Measurements from ENCODE around the gene ARHGEF12. TPM values are rescaled to one million over a fixed set of nuclear protein-coding genes. Genes with fewer than 3 reads are reported as not detected.

ARHGEF12 gene
- total and polyA plus RNA-seq, 10 of the 15 experiments (the other 5 are each of a cell fraction or from before 2014, with no cell fraction given): 2.7 to 40.8 (median 20.9) TPM

DNA sequence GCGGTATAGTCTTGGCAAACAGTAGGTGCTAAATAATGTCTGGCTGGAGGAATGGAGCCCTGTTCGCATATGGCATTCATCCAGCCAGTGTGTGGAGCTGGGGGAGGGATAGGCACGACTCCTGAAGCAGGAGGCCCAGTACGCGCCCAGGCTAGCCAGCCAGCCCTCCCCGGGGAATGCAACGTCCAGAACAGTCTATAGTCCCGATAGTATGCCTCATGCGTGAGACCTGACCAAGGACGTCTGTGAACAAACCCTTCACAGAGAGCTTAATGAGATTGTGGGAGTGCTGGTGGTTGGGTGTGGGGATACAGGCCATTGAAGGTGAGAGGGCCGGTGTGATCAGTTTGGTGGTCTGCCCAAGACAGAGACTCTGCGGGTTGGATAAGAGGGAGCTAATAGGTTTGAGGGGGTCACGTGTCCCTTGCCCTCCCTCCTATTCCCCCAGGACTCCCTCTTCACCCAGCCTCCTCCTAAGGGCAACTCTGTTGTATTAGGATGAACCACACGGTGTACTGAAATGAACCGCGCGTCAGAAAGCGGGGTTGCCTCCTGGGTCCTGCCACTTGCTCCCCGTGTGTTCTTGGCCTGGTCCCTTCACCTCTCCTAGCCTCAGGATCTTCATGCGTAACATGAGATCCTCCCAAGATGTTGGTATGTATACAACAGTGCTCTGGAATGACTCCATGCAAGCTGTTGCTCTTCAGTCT lies 174.3 kb downstream of the ARHGEF12 start (continued):
- TF ChIP-seq IRF3 (IDR thresholded peaks at IDR 0.05) (0 out of 2 replicates have a peak, but pooled peaks have one; percentile 16), HDGF (IDR thresholded peaks at IDR 0.05) (0 out of 2 replicates have a peak, but pooled peaks have one; percentile 35), ZBTB11 (CRISPR knock-in tag; IDR thresholded peaks at IDR 0.05) (no peak), BHLHE40 (IDR thresholded peaks at IDR 0.05; ENCODE audit: borderline replicate concordance in 1 of 2, low read depth in 2 of 2, low read length in 1 of 2) (no peak), NKRF (conservative IDR thresholded peaks at IDR 0.05) (no peak), RELA (IDR thresholded peaks at IDR 0.05; ENCODE audit: borderline replicate concordance, partially characterized antibody) (peak; percentile 25)
